Lower leg skin (tissue), 3 donors: Measurements from ENCODE around the gene F2R.

Experiments used
- POLR2A ChIP-seq, 2 donors: fragments of 450-650 bp; IDR thresholded peaks; one replicate each; pipeline ENCODE4 v1.6.1; 2016 to 2017; ENCODE audit warnings: antibody characterized with exemption in 2 of 2, mild to moderate bottlenecking in 1 of 2, moderate library complexity in 1 of 2
- TF ChIP-seq, protein P1 (sequence below), 3 donors: fragments of 450-650 bp; IDR thresholded peaks; one replicate each; pipeline ENCODE4 v1.5.1; 2016; ENCODE audit warnings: antibody characterized with exemption in 3 of 3, mild to moderate bottlenecking in 3 of 3, moderate library complexity in 2 of 3

DNA sequence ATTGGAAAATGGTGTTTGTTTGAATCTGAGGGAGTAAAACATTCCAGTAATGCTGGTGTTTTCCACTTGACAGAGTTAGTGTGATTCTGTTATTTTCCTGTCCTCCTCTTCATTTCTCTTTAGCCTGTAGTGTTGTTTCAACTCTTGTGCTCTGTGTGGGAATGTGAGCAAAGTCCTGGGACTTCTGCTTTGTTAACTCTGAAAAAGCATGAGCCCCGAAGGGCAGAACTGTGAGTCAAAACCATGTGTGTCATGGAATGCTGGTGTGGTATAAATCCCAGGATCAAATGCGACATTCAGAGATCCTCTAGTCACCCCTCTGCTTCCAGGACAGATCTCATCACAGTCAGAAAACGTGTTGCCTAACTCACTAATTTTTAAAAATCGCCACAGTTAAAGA lies 8.9 kb downstream of the F2R start:
- TF ChIP-seq, protein P1, sequence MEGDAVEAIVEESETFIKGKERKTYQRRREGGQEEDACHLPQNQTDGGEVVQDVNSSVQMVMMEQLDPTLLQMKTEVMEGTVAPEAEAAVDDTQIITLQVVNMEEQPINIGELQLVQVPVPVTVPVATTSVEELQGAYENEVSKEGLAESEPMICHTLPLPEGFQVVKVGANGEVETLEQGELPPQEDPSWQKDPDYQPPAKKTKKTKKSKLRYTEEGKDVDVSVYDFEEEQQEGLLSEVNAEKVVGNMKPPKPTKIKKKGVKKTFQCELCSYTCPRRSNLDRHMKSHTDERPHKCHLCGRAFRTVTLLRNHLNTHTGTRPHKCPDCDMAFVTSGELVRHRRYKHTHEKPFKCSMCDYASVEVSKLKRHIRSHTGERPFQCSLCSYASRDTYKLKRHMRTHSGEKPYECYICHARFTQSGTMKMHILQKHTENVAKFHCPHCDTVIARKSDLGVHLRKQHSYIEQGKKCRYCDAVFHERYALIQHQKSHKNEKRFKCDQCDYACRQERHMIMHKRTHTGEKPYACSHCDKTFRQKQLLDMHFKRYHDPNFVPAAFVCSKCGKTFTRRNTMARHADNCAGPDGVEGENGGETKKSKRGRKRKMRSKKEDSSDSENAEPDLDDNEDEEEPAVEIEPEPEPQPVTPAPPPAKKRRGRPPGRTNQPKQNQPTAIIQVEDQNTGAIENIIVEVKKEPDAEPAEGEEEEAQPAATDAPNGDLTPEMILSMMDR (IDR thresholded peaks at IDR 0.05), result no peak
- TF ChIP-seq POLR2A (IDR thresholded peaks at IDR 0.05), result no peak
